ENCODE results near the gene OXSM.

The OXSM gene

DNA sequence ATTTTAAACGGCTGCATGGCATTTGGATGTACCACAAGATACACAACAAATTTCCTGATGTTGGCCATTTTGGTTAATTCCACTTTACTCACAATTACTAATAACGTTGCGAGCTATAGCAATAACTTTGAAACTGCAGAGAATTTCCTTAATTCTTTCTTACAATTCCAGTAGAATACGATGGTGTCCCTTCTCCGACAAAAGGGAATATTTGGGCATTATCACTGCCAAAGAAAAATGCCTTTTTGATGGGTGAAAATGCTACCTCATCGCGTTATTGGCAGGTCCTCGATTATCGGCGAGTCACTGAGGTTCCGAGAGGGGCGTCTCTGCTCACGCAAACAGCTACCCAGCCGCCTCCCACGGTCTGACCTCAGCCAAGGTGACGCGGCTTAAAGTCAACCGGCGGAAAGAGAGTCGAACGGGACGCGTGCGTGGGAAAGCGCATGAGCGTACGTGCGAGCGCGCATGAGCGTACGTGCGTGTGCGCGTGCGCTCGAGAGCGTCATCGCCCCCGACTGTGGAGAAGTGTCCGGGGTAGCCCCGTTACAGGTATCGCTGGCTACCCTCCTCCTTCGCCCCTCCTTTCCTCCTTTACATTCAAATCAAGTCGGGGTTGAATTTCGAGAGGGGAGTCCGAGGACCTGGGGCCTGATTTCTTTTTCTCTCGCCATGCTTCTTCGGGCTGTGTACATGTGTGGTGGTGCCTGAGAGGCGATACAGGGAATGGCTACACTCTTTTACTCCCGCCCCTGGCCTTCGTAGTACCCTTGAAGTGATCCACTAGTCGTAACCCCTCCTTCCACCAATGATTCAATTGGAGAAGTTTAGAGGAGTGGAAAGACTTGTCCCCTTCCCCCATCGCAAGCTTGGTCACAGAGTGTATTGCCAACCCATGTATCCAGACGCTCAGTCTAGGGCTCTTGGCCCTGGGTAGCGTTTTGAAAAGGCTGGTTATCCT is at the start of gene OXSM:
Gene OXSM (plus strand): TSS at position 495 of the 961 bp plus-strand sequence. CDS start 931 bp downstream, outside the sequence.
- DNase-seq (ENCODE audit: low spot score) = peak; percentile 90

DNA sequence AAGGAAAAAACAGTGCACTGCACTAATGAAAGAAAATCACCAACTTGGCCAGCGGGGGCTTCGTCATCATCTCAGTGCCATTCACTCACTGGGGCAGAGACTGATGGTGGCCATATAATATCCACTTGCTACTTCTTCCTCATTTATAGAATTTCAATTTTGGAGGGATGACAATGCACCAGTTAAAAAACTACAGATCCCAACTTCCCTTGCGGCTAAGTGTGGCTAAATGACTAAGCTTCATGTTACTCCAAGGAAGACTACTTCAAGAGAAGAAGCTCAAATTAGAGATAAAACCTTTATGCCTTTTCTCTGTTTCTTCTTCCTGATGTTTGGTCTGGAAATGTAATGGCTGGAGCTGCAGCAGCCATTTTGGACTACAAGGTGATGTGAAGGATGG is 45.4 kb upstream of the OXSM start:
- no peak for DNase-seq (ENCODE audit: low spot score)

DNA sequence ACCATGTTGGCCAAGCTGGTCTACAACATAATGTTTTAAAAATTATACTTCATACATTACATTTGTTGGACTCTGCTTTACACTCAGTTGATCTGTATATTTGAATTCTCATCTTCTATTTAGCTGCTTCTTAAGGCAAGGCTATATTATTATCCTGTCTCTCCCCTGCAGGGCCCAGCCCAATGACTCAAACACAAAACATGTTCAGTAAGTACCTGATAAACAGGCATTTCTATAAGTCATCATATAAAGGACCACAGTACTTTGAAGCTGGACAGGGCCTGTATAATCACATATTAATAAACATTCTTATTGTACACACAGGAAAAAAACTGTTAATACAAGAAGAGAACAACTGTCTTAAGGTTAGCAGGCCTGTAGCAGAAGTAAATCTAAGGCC is 42.9 kb upstream of the OXSM start:
- no peak for DNase-seq (ENCODE audit: low spot score)

DNA sequence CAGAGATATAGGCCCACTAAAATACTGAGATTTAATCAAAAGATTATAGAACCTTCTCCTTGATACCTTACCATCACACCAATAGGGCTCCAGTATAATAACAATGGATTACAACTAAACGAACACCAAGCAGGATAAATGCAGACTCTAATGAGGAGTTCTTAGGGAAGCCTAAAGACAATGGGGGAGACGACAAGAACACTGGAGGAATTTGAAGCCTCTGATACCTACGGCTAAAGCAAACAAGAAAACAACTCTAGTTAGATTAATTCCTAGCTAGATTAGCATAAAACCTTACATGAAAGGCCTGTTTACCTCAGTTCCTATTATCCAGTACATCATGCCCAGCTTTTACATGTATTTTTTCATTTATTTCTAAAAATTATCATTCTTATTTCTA is 41.7 kb upstream of the OXSM start:
- no peak for DNase-seq (ENCODE audit: low spot score)

DNA sequence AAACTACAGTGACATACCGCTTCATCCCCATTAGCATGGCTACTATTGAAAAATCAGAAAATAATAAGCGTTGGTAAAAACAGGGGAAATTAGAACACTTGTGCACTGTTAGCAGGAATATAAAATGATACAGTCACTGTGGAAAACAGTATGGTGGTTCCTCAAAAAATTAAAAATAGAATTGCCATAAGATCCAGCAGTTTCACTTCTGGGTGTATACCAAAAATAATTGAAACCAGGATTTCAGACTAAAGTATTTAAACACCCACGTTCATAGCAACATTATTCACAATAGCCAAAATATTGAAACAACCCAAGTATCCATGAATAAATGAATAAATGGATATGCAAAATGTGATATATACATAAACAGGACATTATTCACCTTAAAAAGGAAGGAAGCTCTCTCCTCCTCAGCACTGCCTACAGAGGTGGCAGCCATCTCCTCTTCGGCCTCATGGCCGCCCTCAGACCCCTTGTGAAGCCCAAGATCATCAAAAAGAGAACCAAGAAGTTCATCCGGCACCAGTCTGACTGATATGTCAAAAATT is 40.8 kb upstream of the OXSM start:
- DNase-seq (ENCODE audit: low spot score) = no peak

DNA sequence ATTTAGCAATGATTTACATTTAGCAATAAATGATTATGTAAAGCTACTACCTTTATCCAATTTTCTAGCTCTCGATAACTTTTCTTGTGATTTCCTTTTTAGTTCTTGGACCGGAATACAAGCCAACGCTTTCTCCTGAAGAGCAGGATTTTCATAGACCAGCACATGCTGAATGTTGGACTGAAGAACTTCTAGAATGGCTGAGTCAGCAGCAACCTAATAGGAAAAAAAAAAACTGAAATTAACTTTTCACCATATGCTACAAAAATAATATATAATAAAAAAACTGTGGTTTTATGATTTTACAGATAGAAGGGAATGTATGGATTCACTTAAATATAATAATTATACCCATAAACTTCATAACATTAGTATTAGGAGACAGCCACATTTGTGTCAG is 38.8 kb upstream of the OXSM start:
- DNase-seq (ENCODE audit: low spot score) = no peak

DNA sequence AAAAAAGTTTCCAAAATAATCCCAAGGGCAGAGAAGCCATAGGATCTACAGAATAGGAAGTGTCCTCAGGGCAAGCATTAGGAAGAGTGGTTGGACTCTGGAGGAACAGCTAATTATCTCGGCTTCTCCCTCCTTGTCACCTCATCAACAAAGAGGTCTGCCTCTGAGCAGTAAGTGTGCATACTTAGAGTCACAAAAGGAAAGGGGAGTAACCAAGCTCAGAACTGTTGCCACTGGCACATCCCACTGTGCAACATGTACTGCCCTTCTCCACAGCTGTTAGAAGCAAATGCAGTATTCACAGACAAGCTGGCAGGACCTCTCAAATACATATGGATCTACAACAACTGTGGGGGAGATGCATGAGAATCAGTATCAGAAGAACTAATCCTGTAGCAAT is 38.2 kb upstream of the OXSM start:
- no peak for DNase-seq (ENCODE audit: low spot score)

DNA sequence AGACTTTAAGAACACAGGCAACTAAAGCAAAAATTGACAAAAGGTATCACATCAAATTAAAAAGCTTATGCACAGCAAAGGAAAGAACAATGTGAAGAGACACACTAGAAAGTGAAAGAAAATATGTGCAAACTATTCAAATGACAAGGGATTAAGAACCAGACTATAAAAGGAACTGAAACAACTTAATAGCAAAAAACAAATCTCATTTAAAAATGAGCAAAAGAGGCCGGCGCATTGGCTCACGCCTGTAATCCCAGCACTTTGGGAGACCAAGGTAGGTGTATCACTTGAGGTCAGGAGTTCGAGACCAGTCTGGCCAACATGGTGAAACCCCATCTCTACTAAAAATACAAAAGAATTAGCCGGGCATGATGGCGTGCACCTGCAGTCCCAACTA is 21.0 kb upstream of the OXSM start:
- DNase-seq (ENCODE audit: low spot score) = no peak

DNA sequence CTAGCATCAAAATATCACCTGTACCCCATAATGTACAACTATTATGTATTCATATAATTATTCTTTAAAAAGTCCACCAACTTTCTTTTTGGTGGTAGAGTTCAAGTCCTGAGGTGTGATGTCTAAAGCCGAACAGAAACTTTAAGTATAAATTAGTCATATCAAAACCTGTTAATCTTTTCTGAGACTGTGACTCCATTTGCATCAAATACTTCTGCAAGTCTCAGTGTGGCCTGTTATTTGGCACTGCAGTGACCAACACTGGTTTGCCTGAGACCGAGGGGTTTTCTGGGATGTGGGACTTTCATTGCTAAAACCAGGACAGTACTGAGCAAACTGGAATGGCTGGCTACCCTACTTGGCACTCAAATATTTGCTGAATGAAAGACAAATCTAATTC is 14.0 kb upstream of the OXSM start:
- DNase-seq (ENCODE audit: low spot score) = no peak

DNA sequence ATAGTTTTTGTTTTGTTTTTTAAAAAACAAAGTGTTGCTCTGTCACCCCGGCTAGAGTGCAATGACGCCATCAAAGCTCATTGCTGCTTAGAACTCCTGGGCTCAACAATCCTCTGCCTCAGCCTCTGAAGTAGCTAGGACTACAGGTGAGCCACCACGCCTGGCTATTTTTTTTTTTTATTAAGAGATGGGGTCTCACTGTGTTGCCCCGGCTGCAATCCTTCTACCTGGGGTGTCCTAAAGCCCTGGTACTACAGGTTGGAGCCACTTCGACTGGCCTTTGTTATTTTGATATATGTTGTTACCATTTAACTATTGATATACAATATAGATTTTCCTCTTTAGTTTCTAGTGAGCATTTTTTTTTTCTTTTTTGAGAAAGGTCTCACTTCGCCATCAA is 9.3 kb upstream of the OXSM start:
- no peak for DNase-seq (ENCODE audit: low spot score)

DNA sequence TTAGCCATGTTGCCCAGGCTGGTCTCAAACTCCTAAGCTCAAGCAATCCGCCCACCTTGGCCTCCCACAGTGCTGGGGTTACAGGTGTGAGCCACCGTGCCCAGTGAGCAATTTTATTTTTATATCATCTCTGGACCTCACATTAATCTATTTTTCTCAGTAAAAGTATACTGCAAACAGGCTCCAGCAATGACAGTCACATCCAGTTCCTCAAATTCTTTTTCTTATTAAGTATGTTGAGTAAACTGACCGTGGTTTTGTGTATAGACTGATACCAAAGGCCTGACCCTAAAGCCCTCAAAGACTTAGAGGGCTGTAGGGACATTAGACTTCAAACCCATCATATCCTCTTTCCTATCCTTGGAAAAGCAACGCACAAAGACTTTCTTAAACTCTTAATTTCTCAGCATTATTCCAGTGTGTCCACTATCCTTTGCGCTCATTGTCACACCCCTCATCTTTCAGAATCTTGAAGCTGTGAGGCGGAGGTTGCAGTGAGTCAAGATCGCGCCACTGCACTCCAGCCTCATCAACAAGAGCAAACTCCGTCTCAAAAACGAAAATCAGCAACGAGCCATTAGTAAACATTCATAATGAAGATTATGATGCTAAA is 8.6 kb upstream of the OXSM start:
- DNase-seq (ENCODE audit: low spot score) = no peak

DNA sequence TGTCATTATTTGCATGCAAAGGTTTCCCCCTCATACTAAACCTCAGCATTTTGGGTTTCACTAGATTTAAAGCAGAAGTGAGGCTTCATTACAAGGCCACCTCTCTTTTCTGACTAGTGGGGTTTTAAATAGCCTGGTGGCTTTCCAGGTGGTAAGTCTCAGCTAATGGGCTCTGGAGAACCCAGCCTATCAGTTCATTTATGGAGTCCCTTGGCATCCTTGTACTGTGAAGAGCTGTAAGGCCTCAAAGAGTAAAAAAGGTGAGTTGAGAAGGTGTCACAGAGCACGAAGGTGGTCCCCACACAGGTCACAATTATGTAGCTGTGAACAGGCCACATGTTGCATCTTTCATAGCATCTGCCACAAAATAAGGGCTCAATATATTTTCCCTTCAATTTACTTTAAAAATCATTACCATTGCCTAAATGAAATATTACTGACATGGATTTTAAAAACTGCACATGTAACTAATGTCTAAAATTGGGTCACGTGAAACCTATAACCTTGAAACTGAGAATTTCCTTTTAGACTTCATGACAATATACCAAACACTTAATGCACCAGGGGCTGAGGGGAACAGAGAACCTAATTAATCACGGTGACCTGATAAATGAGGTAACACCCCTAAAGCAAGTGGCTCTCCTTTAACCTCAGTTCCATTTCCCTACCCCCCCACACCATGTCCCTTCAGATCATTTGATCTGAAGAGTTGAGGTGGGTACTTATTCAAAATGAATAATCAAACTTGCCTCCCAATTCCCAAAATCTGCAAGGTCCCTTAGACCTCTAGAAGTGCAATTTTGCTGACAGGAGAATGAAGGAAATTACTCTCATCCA is 7.9 kb upstream of the OXSM start:
- no peak for DNase-seq (ENCODE audit: low spot score)

DNA sequence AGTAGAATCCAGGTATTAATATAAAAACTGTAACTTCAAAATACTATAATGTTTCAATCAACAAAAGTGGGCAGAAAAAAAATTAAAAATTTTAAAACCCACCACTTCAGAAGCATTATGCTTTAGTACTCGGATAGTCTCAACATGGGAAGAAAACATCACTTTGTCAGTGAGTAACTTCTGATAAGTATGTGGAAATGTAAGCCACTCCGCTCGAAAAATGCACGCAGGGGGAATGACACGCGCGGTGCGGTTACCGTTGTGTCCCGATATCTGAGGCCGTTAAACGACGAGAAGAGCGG is 7.3 kb upstream of the OXSM start:
- no peak for DNase-seq (ENCODE audit: low spot score)

DNA sequence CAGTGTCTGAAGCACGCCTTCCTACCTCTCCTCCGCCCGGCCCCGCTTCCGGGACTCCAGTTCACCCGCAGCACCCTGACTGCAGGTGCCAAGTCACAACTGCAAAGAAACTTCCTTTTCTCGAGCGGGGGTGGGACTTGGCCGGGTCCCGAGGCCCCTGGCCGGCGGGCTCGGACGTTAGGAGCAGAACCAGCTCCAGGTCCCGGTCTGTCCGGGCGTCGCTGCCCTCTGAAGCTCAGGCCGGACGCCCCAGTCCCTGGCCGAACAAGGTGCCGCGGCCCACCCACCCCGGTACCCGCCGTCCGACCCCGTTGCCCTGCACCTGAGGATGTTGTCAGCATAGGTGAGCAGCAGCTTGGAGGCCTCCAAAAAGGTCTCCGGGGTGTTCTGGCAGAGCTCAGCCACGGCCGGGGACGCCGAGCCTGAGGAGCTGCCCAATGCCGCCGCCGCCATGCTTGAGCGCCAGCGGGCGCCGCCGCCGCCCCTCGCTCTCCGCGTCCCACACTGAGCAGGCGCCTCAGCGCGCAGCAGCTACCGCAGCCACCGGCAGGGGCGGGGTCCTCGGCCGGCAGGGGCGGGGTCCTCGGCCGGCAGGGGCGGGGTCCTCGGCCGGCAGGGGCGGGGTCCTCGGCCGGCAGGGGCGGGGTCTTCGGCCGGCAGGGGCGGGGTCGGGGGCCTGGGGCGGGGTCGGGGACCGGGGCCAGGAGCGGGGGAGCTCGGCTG is 6.8 kb upstream of the OXSM start, which contains the start of gene NGLY1:
Gene NGLY1 (minus strand): TSS at position 506 of the 723 bp plus-strand sequence. CDS start 53 bp downstream, at position 453.
- DNase-seq (ENCODE audit: low spot score) = peak; percentile 83

DNA sequence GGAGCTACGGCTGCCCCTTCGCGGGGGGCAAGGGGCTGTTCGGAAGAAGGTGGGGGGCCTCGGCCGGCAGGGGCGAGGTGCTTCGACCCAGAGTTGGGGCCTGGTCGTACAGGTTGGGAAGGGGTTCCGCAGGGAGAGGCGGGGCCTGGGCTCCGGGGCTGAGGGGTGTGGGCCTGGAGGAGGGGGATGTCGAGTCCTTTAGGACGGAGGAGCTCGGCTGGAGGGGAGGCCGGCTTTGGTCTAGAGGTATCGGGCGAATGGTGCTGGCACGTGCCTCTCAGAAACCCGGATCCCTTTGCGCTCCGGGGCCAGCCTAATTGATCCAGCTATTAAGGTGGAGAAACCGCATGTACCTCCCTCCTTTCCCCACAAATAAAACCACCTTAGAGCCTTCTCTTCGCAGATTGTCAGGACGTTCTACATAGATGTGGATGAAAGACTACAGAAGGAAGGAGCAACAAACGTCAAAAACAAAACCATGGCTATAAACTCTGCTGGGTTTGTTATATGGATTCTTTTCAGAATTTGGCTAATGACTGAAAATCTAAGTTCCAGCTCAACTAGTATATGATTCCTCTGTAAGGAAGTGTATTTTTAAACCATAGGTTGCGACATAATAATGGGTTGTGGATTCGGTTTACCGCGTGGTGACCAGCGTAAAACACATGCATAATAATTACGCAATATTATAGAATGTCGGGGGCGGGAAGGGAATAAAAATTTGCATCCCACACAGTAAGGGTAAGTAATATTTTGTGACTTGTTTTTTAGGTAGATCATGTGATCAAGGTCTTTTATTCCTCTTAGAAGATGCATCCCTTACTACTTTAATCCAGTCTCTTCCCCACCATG is 6.0 kb upstream of the OXSM start:
- DNase-seq (ENCODE audit: low spot score) = no peak

DNA sequence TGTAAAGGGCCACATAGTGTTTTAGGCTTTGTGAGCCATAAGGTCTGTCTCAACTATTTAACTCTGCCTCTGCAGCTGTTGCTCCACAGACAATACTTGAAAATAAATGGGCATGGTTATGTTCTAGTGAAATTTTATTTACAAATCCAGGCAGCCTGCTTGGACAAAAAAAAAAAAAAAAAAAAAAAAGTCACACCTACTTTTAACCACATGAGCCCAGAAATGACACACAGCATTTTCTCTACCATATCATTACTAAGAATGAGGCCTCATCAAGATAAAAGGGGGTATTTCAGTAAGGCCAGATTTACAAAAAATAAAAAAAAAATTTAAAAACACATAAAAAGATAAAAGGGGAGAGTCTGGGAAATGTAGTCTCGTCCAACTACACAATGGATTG is 4.9 kb upstream of the OXSM start:
- no peak for DNase-seq (ENCODE audit: low spot score)

DNA sequence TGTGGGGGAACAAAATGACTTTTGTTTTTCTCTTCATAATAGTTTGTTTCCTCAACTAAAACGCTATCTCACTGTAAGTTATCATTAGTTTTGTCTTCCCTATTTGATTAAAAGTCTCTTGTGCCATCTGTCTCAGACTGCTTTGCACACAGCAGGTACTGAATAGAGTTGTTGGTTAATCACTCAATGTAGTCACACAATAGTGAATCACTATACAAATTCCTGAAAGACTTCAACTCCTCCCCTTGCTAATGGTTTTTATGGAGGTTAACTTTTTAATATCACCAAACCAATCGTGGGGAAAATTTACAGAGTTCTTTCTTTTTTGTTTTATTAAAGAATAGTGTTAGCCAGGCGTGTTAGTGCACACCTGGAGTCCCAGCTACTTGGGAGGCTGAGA is 4.1 kb upstream of the OXSM start:
- no peak for DNase-seq (ENCODE audit: low spot score)

DNA sequence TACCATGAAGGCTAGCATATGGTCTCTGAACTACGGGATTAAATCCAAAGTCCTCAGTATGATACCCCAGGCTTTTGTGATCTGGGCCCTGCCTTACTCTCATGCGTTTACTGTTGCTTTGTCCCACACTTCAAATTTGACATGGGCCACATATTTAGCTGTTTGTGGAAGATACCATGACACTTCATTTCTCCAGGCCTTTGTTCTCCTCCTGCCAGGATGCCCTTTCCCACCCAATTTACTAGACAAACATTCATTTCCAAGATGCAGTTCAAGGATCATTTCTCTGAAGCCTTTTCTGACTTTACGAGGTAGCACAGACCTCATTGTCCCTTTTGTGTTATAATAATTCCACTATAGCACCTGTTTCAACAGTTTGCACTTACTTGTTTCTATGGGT is 2.2 kb upstream of the OXSM start:
- no peak for DNase-seq (ENCODE audit: low spot score)

DNA sequence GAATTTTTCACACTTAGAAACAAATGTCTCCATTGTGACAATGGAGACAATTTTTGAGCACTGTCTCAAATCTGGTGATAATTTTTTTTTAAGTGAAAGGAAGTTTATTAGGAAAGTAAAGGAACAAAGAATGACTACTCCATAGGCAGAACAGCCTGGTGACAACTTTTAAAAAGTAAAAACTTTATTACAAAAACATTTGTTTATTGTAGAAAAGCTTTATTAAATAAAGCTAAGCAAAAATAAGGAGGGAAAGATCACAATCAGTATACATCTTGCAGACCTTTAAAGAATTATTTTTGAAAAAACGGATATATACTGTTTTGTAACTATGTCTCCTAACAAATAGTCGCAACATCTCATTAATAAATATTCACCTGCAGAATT is 688 bp upstream of the OXSM start:
- DNase-seq (ENCODE audit: low spot score) = no peak

DNA sequence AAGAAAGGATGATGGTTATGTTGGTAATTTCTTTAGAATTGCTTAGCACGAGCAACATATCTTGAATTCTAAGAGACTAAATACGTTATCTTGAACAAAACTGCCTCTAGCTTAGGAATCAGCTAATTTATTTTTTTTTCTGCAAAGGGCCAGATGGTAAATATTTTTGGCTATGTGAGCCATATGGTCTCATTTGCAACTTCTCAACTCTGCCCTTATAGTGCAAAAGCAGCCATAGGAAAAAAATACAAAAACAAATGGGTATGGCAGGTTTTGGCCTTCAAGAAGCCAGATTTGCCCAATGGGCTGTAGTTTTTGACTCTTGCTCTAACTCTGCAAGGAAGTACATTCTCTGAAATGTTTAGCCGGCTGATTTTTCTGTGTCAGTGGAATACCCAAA is 11.9 kb downstream of the OXSM start:
- DNase-seq (ENCODE audit: low spot score) = no peak

DNA sequence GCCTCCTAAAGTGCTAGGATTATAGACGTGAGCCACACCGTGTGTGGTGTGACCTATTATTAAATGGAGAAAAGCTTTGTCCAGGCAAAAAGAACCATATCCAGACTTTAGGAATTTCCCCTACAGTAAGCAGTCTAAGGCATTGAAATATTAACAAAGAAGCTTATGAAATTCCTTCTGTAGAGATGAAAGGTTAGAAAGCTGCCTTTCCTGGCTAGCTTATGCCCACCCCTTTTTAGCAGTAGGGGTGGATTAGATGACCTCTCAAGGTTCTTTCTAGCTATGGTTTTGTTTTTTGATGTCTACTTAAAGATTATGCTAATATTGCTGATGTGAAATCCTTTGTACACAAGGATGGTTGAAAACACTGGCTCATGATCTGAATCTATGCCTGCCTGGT is 13.9 kb downstream of the OXSM start:
- no peak for DNase-seq (ENCODE audit: low spot score)

Data from CD4-positive, alpha-beta T cell treated with Interleukin-15 for 4 hours (primary cell).